Keratinocyte (primary cell): ENCODE measurements around the gene LSM11.

ENCODE experiments used
- EZH2 ChIP-seq: IDR thresholded peaks from one replicate; pipeline ENCODE4 v1.6.1; 2012; ENCODE audit warnings: inconsistent platforms, mild to moderate bottlenecking, low read length, moderate library complexity
- TF ChIP-seq, protein P1 (sequence below), 3 experiments: IDR thresholded peaks in 1 of 3; conservative IDR thresholded peaks in 1 of 3; optimal IDR thresholded peaks in 1 of 3; 2 replicates in 2 of 3; 3 replicates in 1 of 3; pipeline versions ENCODE3 to v1.5.1; 2011; ENCODE audit warnings: low read length in 3 of 3, mild to moderate bottlenecking in 3 of 3, moderate library complexity in 2 of 3, control low read depth in 1 of 3, inconsistent platforms in 1 of 3; ENCODE audit not compliant: insufficient read depth in 2 of 3; ENCODE audit errors: extremely low read depth in 1 of 3

DNA sequence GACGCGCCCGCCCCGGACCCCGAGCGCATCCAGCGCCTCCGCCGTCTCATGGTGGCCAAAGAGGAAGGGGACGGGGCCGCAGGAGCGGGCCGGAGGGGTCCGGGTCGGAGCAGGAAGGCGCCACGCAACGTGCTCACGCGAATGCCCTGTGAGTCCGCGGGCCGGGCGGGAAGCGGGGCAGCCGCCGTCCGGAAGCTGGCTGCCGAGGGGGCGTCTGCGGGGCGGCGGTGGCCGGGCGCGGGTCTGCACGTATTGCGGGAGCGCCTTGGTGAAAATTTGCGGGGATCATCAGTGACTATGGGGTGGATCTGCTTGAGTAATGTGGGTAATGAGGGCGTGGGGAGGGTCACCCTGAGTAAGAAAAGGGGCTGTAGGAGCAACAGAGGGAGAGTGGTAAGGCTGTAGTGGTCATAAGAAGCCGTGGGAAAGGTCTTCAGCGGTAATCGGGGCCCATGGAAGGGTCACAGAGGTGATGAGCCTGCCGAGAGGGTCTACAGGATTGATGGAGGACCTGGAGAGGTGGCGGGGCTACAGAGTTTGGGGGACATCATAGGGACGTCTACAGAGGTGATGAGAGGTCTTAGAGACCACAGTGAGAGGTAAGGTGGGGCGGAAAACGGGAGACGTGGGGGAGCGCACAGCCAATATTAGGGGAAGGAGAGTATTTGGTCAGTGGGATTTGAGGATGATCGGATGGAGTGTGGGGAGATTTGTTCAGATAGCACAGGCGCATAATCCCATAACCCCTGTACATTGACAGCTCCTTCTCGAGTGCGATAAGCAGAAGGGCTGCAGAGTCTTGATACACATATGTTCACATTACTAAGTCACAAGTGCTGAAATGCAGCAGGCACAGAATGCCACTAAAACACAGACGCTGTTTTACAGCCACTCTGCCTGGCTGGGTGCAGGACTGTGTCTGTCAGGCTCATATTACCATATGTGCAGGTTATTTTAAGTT lies 819 bp downstream of the LSM11 start:
- TF ChIP-seq, protein P1, sequence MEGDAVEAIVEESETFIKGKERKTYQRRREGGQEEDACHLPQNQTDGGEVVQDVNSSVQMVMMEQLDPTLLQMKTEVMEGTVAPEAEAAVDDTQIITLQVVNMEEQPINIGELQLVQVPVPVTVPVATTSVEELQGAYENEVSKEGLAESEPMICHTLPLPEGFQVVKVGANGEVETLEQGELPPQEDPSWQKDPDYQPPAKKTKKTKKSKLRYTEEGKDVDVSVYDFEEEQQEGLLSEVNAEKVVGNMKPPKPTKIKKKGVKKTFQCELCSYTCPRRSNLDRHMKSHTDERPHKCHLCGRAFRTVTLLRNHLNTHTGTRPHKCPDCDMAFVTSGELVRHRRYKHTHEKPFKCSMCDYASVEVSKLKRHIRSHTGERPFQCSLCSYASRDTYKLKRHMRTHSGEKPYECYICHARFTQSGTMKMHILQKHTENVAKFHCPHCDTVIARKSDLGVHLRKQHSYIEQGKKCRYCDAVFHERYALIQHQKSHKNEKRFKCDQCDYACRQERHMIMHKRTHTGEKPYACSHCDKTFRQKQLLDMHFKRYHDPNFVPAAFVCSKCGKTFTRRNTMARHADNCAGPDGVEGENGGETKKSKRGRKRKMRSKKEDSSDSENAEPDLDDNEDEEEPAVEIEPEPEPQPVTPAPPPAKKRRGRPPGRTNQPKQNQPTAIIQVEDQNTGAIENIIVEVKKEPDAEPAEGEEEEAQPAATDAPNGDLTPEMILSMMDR (optimal IDR thresholded peaks at IDR 0.05 in 1 of 3, IDR thresholded peaks at IDR 0.05 in 1 of 3, conservative IDR thresholded peaks at IDR 0.05 in 1 of 3; ENCODE audit: extremely low read depth in 1 of 3, insufficient read depth in 2 of 3, low read length in 3 of 3), result no peak
- TF ChIP-seq EZH2, result no peak
